Liver (tissue), 9 donors: ENCODE results near the gene PRKN. TPM values are rescaled to one million over a fixed set of nuclear protein-coding genes. Genes with fewer than 3 reads are reported as not detected.

ENCODE experiments used
- DNase-seq: peaks from one replicate; pipeline ENCODE4 v3.0.0-alpha.2; 2017; ENCODE audit warnings: low spot score
- H3K27ac ChIP-seq, 2 donors: one replicate each; pipeline ENCODE4 v1.7.0; 2013; ENCODE audit warnings: inconsistent platforms in 2 of 2, low read length in 2 of 2, control low read depth in 1 of 2, low read depth in 1 of 2, mild to moderate bottlenecking in 1 of 2
- H3K27me3 ChIP-seq, 4 donors: one replicate each; pipeline versions ENCODE4 v1.6.1 to v1.7.0; 2013; ENCODE audit warnings: low read length in 3 of 4, inconsistent platforms in 1 of 4, mild to moderate bottlenecking in 1 of 4, moderate library complexity in 1 of 4; ENCODE audit not compliant: control insufficient read depth in 4 of 4, insufficient read depth in 4 of 4
- H3K36me3 ChIP-seq, 4 donors: one replicate each; pipeline versions ENCODE4 v1.6.1 to v1.7.0; 2013; ENCODE audit warnings: low read length in 3 of 4, mild to moderate bottlenecking in 3 of 4, low read depth in 1 of 4, moderate library complexity in 1 of 4; ENCODE audit not compliant: control insufficient read depth in 4 of 4, insufficient read depth in 3 of 4
- H3K4me1 ChIP-seq, 4 donors: one replicate each; pipeline versions ENCODE4 v1.6.1 to v1.7.0; 2013; ENCODE audit warnings: low read length in 3 of 4, mild to moderate bottlenecking in 3 of 4, moderate library complexity in 1 of 4; ENCODE audit not compliant: control insufficient read depth in 4 of 4, insufficient read depth in 4 of 4
- H3K4me3 ChIP-seq, 3 donors: one replicate each; pipeline versions ENCODE4 v1.6.1 to v1.7.0; 2013; ENCODE audit warnings: low read length in 3 of 3, control low read depth in 1 of 3, low read depth in 1 of 3, mild to moderate bottlenecking in 1 of 3
- H3K9ac ChIP-seq, 2 donors: one replicate each; pipeline ENCODE4 v1.7.0; 2013; ENCODE audit warnings: low read length in 2 of 2, mild to moderate bottlenecking in 2 of 2, moderate library complexity in 2 of 2, control low read depth in 1 of 2, low read depth in 1 of 2
- H3K9me3 ChIP-seq, 4 donors: one replicate each; pipeline versions ENCODE4 v1.6.1 to v1.7.0; 2013; ENCODE audit warnings: low read length in 3 of 4; ENCODE audit not compliant: control insufficient read depth in 4 of 4
- EGR1 ChIP-seq, 2 donors: IDR thresholded peaks; 2 replicates each; pipeline ENCODE4 v1.6.1; 2016 to 2018; ENCODE audit warnings: antibody characterized with exemption in 2 of 2, low read depth in 2 of 2
- FOXA1 ChIP-seq: IDR thresholded peaks from 2 replicates; pipeline ENCODE4 v1.6.1; 2016; ENCODE audit warnings: antibody characterized with exemption
- GABPA ChIP-seq, 2 donors: IDR thresholded peaks in 1 of 2; conservative IDR thresholded peaks in 1 of 2; 2 replicates each; pipeline ENCODE4 v1.6.1; 2016; ENCODE audit warnings: antibody characterized with exemption in 2 of 2, mild to moderate bottlenecking in 1 of 2, moderate library complexity in 1 of 2
- HNF4A ChIP-seq, 2 donors: conservative IDR thresholded peaks; 2 replicates each; pipeline ENCODE4 v1.6.1; 2016; ENCODE audit warnings: antibody characterized with exemption in 2 of 2, mild to moderate bottlenecking in 2 of 2
- NR2F2 ChIP-seq: IDR thresholded peaks from 2 replicates; pipeline ENCODE4 v1.6.1; 2016; ENCODE audit warnings: antibody characterized with exemption
- RAD21 ChIP-seq, 2 donors: IDR thresholded peaks; 2 replicates each; pipeline ENCODE4 v1.6.1; 2016; ENCODE audit warnings: antibody characterized with exemption in 2 of 2, mild to moderate bottlenecking in 2 of 2
- SP1 ChIP-seq: IDR thresholded peaks from 2 replicates; pipeline ENCODE4 v1.6.1; 2018; ENCODE audit warnings: antibody characterized with exemption, mild to moderate bottlenecking
- TAF1 ChIP-seq: conservative IDR thresholded peaks from 2 replicates; pipeline ENCODE4 v1.6.1; 2016; ENCODE audit warnings: antibody characterized with exemption, mild to moderate bottlenecking
- WGBS: extraction: QIAGEN DNeasy Blood & Tissue Kit; methylation state at CpG from one replicate; pipeline ENCODE4 v1.1.7; 2013; 5-methylcytosine and 5-hydroxymethylcytosine counted together
- polyA plus RNA-seq, 2 donors: library from polyadenylated mRNA; stranded (reverse) in 1 of 2; unstranded in 1 of 2; fragments of 200-250 nt in 1 of 2; fragments of >200 nt in 1 of 2; fragmentation: Nextera tagmentation in 1 of 2; extraction: Ambion mirVana in 1 of 2; gene quantifications; one replicate each; pipeline versions ENCODE4 v1.2.1 to v1.2.3, GENCODE V29; 2013 to 2015
- total RNA-seq, 2 donors: library from RNA; depleted of rRNA; stranded (reverse); fragments of >200 nt; gene quantifications; one replicate each; pipeline ENCODE4 v1.2.3, GENCODE V29; 2014
- TF ChIP-seq, protein P1 (sequence below): IDR thresholded peaks from 2 replicates; pipeline ENCODE4 v1.6.1; 2016; ENCODE audit warnings: antibody characterized with exemption, mild to moderate bottlenecking
- TF ChIP-seq, protein P2 (sequence below): IDR thresholded peaks from 2 replicates; pipeline ENCODE4 v1.6.1; 2016; ENCODE audit warnings: antibody characterized with exemption
- TF ChIP-seq, protein P3 (sequence below): IDR thresholded peaks from 2 replicates; pipeline ENCODE4 v1.6.1; 2016; ENCODE audit warnings: antibody characterized with exemption
- TF ChIP-seq, protein P4 (sequence below): IDR thresholded peaks from 2 replicates; pipeline ENCODE4 v1.6.1; 2016; ENCODE audit warnings: antibody characterized with exemption
- donor health status: healthy.
- donor health status: healthy.
- donor health status: healthy.
- donor health status: healthy.
- donor health status: healthy.

Gene PRKN
- total and polyA plus RNA-seq, 4 donors: 0.47 to 4.1 (median 3.2) TPM

DNA sequence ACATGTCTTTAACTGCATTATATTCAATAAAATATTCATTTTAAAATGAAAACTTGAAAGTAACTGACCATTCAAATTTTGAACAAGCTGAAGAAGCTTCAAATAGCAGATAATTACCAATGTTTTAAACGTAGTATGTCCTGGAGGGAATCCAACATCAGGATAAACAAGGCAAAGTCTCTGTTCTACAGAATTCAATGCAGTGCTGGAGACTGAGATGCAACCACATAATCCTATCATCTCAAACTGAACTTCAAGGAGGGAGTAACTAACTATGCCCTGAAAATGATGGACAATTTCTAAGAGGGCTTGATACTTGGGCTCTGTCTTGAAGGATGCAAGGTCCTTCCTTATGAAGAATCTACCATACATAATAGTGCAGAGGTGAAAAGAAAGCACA is 100.7 kb downstream of the PRKN start:
- 18% methylated on average over 1 of the region's 1 CpG for WGBS
- Histone ChIP-seq H3K4me3 (no peak overlapping the region), H3K27me3 (no peaks in the 10 kb centered on the region), H3K36me3 (no peaks in the 10 kb centered on the region), H3K4me1 (peaks cover 0 to 3% (median 0%) of the 10 kb centered on the region in 4 donors), H3K27ac (no peak overlapping the region), H3K9me3 (no peaks in the 10 kb centered on the region), H3K9ac (no peak overlapping the region)
- DNase-seq: no peak
- TF ChIP-seq SP1: no peak
- TF ChIP-seq, protein P1, sequence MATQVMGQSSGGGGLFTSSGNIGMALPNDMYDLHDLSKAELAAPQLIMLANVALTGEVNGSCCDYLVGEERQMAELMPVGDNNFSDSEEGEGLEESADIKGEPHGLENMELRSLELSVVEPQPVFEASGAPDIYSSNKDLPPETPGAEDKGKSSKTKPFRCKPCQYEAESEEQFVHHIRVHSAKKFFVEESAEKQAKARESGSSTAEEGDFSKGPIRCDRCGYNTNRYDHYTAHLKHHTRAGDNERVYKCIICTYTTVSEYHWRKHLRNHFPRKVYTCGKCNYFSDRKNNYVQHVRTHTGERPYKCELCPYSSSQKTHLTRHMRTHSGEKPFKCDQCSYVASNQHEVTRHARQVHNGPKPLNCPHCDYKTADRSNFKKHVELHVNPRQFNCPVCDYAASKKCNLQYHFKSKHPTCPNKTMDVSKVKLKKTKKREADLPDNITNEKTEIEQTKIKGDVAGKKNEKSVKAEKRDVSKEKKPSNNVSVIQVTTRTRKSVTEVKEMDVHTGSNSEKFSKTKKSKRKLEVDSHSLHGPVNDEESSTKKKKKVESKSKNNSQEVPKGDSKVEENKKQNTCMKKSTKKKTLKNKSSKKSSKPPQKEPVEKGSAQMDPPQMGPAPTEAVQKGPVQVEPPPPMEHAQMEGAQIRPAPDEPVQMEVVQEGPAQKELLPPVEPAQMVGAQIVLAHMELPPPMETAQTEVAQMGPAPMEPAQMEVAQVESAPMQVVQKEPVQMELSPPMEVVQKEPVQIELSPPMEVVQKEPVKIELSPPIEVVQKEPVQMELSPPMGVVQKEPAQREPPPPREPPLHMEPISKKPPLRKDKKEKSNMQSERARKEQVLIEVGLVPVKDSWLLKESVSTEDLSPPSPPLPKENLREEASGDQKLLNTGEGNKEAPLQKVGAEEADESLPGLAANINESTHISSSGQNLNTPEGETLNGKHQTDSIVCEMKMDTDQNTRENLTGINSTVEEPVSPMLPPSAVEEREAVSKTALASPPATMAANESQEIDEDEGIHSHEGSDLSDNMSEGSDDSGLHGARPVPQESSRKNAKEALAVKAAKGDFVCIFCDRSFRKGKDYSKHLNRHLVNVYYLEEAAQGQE: no peak
- TF ChIP-seq, protein P2, sequence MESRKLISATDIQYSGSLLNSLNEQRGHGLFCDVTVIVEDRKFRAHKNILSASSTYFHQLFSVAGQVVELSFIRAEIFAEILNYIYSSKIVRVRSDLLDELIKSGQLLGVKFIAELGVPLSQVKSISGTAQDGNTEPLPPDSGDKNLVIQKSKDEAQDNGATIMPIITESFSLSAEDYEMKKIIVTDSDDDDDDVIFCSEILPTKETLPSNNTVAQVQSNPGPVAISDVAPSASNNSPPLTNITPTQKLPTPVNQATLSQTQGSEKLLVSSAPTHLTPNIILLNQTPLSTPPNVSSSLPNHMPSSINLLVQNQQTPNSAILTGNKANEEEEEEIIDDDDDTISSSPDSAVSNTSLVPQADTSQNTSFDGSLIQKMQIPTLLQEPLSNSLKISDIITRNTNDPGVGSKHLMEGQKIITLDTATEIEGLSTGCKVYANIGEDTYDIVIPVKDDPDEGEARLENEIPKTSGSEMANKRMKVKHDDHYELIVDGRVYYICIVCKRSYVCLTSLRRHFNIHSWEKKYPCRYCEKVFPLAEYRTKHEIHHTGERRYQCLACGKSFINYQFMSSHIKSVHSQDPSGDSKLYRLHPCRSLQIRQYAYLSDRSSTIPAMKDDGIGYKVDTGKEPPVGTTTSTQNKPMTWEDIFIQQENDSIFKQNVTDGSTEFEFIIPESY: no peak
- TF ChIP-seq HNF4A (conservative IDR thresholded peaks at IDR 0.05): peak in 1 of 2 donors; percentile 21
- TF ChIP-seq EGR1 (IDR thresholded peaks at IDR 0.05; ENCODE audit: low read depth in 2 of 2): no peak
- TF ChIP-seq, protein P3, sequence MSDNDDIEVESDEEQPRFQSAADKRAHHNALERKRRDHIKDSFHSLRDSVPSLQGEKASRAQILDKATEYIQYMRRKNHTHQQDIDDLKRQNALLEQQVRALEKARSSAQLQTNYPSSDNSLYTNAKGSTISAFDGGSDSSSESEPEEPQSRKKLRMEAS: no peak

DNA sequence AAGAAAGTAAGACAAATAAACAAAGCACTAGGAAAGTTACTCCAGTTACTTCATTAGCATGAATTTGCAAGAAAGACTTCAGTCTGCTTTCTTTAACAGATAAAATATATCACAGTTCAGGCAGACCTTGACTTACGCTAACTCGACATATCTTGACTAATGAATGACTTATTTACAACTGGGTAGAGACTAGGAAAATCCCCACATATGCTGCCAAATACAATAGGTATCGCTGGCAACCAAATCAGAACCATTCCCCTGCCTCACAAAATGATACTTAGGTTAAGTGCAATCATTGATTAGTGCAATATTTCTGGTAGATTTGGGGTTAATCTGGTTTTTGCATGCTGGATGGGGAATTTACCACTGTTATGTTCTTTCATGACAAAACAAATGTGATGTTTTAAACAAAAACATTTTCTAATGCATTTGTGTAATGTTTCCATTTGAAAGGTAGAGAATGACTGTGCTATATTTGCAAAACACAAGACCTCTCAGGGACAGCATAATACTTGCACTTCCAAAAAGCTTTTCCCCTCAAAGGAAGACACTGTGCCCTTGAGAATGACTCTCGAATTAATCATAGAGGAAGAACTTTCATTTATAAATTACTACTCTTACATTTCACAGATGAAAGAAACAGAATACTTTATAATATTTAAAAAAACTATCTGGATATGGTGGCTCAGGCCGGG is 101.6 kb downstream of the PRKN start:
- Histone ChIP-seq H3K9me3 (no peaks in the 10 kb centered on the region), H3K4me1 (peaks cover 0 to 3% (median 0%) of the 10 kb centered on the region in 4 donors), H3K4me3 (no peak overlapping the region), H3K27me3 (no peaks in the 10 kb centered on the region), H3K36me3 (no peaks in the 10 kb centered on the region), H3K9ac (no peak overlapping the region), H3K27ac (no peak overlapping the region)
- no peak for DNase-seq
- 62% methylated on average over 5 of the region's 5 CpGs for WGBS
- no peak for TF ChIP-seq FOXA1
- TF ChIP-seq, protein P4, sequence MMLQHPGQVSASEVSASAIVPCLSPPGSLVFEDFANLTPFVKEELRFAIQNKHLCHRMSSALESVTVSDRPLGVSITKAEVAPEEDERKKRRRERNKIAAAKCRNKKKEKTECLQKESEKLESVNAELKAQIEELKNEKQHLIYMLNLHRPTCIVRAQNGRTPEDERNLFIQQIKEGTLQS: no peak
- TF ChIP-seq TAF1: no peak
- no peak for TF ChIP-seq RAD21 (IDR thresholded peaks at IDR 0.05)
- no peak for TF ChIP-seq NR2F2
- TF ChIP-seq GABPA (IDR thresholded peaks at IDR 0.05 in 1 of 2, conservative IDR thresholded peaks at IDR 0.05 in 1 of 2): no peak
- TF ChIP-seq, protein P3: no peak
